22Rv1 (cell line): ENCODE results near the gene ZNF787.

Experiments
- H3K27ac ChIP-seq: fragments of 450-650 bp; 2 replicates; pipeline ENCODE4 v1.5.1; 2017
- CTCF ChIP-seq: fragments of 450-650 bp; IDR thresholded peaks from 2 replicates; pipeline ENCODE4 v1.5.1; 2017; ENCODE audit warnings: mild to moderate bottlenecking
- ZFX ChIP-seq: fragments of 450-650 bp; IDR thresholded peaks from 2 replicates; pipeline ENCODE4 v1.6.1; 2017; ENCODE audit warnings: antibody characterized with exemption, borderline replicate concordance

The ZNF787 gene

DNA sequence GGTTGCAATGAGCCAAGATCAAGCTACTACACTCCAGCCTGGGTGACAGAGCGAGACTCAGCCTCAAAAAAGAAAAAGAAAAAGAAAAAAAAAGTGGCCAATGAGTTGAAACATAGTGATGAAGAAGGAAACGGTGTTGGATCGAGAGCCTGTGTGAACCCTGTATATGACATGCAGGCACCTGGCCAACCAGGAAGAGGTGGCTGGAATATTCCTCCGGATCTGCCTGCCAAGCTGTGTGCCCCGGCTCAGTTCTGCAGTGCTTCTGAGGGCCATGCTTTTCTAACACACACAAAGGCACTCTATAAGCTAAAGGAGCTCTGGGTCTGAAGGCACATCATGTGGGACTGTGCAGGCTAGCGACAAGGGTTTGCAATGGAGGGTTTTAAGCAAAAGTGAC, 16.3 kb upstream of the ZNF787 start:
- TF ChIP-seq CTCF (no peak), ZFX (no peak)
- H3K27ac ChIP-seq: no peak overlapping the region

DNA sequence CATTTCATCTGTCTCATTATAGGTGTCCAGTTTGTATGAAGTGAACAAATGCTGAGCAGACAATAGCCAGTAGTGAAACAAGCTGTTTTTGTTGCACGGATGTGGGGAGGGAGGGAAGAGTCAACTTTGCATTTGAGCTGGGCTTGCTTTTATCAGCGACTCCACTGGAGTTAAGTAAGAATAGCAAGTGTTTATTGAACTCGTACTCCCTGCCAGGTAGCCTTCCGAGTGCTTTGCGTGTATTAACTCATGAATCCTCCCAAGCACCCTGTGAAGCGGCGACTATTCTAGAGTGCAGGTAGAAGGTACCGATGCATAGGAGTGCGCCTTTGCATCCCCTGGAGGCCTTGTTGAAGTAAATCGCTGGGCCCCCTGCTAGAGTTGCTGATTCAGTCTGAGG, 15.3 kb upstream of the ZNF787 start:
- H3K27ac ChIP-seq: no peak overlapping the region
- TF ChIP-seq CTCF (no peak), ZFX (no peak)

DNA sequence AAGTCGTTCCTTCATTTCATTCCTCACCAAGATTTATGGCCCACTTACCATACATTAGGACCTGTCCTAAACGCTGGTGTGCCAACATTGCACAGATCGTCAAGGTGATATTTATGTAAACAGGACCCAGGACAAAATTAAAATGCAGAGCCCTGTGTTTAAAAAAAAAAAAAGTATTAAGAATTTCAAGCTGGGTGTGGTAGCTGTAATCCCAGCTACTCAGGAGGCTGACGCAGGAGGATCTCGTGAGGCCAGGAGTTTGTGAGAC, 13.5 kb upstream of the ZNF787 start:
- no peak overlapping the region for H3K27ac ChIP-seq
- TF ChIP-seq CTCF: no peak
- TF ChIP-seq ZFX: no peak

DNA sequence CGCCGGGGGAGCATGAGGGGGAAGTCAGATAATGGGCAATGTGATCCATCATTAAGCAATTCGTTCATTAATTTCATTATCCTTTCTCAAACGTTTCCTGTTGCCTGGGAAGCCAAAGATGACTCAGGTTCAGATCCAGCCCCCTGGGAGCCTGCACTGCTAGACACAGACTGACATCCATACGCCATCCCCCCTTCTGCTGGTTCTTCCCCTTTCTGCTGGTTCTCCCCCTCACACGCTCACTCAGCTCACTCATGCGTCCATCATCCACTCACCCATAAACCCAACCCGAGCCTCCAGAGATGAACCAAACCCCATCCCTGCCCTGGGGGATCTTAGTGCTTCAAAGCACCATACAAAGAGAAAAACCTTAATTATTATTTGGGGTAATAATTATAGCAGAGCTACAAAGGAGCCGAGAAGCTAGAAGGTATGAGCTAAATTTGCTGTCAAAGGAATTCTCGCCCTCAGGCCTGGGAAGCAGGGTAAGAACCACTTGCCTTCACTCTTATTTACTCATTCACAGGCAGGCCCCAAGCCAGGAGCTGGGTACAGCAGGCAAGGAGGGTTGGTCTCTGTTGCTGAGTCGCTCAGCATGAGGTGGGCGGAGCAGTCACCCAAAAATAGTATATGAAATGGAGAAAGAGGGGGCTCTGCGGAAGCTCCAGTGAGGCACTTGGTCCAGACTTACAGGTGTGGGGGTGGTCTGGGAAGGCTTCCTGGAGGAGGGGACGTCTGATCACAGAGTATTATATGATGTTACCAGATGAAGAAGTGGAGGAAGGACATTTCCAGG, 13.0 kb upstream of the ZNF787 start:
- TF ChIP-seq ZFX: no peak
- no peak for TF ChIP-seq CTCF
- H3K27ac ChIP-seq: no peak overlapping the region

- TF ChIP-seq ZFX (no peak), CTCF (no peak)
- no peak overlapping the region for H3K27ac ChIP-seq
Observed at GRCh38 chr19:56132316-56132822, 11.3 kb upstream of the ZNF787 start.

- no peak for TF ChIP-seq ZFX
- no peak for TF ChIP-seq CTCF
- H3K27ac ChIP-seq: no peak overlapping the region
Observed at GRCh38 chr19:56131651-56132050, 10.6 kb upstream of the ZNF787 start.

- TF ChIP-seq ZFX (no peak), CTCF (no peak)
- H3K27ac ChIP-seq: no peak overlapping the region
Observed at GRCh38 chr19:56130006-56130405, 8.9 kb upstream of the ZNF787 start.
